Gastroesophageal sphincter (tissue), 4 donors: ENCODE results near the gene PLRG1. TPM values are rescaled to one million over a fixed set of nuclear protein-coding genes. Genes with fewer than 3 reads are reported as not detected.

Source experiments
- ATAC-seq: fragments of 150-250 bp; one replicate; pipeline ENCODE4 v1.9.1; 2016; ENCODE audit warnings: mild to moderate bottlenecking, moderate library complexity
- H3K27ac ChIP-seq, 4 donors: fragments of 200-600 bp; sonication (generic) in 3 of 4; 1 replicate in 3 of 4; 2 replicates in 1 of 4; pipeline ENCODE4 v1.5.1; 2016 to 2019
- H3K27me3 ChIP-seq: fragments of 200-600 bp; sonication (generic); one replicate; pipeline ENCODE4 v1.5.1; 2019
- H3K36me3 ChIP-seq, 2 donors: fragments of 200-600 bp; sonication (generic); one replicate each; pipeline ENCODE4 v1.5.1; 2019; ENCODE audit warnings: control low read depth in 1 of 2
- H3K4me1 ChIP-seq, 3 donors: fragments of 200-600 bp; sonication (generic); 1 replicate in 2 of 3; 2 replicates in 1 of 3; pipeline ENCODE4 v1.5.1; 2016 to 2019; ENCODE audit warnings: control low read depth in 2 of 3
- H3K4me3 ChIP-seq, 2 donors: fragments of 200-600 bp; sonication (generic); one replicate each; pipeline ENCODE4 v1.5.1; 2019; ENCODE audit warnings: mild to moderate bottlenecking in 1 of 2, moderate library complexity in 1 of 2
- H3K9me3 ChIP-seq, 3 donors: fragments of 200-600 bp; sonication (generic); one replicate each; pipeline ENCODE4 v1.5.1; 2017 to 2019; ENCODE audit warnings: control low read depth in 2 of 3
- CTCF ChIP-seq, 4 experiments: fragments of 200-600 bp in 2 of 4; fragments of 450-650 bp in 2 of 4; sonication (generic) in 1 of 4; IDR thresholded peaks; one replicate each; pipeline ENCODE4 v1.5.1; 2017 to 2019; ENCODE audit warnings: antibody characterized with exemption in 4 of 4, mild to moderate bottlenecking in 2 of 4, moderate library complexity in 2 of 4
- EP300 ChIP-seq: sonication (generic); formaldehyde crosslinking; IDR thresholded peaks from one replicate; pipeline ENCODE4 v1.6.1; 2017; ENCODE audit warnings: antibody characterized with exemption, mild to moderate bottlenecking
- POLR2A ChIP-seq, 2 donors: fragments of 450-650 bp; IDR thresholded peaks; one replicate each; pipeline ENCODE4 v1.6.1; 2017; ENCODE audit warnings: antibody characterized with exemption in 2 of 2, mild to moderate bottlenecking in 2 of 2, moderate library complexity in 1 of 2
- POLR2AphosphoS5 ChIP-seq: sonication (generic); formaldehyde crosslinking; IDR thresholded peaks from one replicate; pipeline ENCODE4 v1.6.1; 2017; ENCODE audit warnings: antibody characterized with exemption
- WGBS, 2 donors: methylation state at CpG; one replicate each; pipeline ENCODE4 v1.1.5; 2018; ENCODE audit warnings: low coverage in 1 of 2; 5-methylcytosine and 5-hydroxymethylcytosine counted together
- total RNA-seq, 4 donors: library from RNA; depleted of rRNA; stranded (reverse); fragments of >200 nt; gene quantifications; one replicate each; pipeline ENCODE4 v1.1.0, GENCODE V29; 2016

Gene PLRG1
- total RNA-seq, 4 donors from 2014 or later, result 41.4 to 54.0 (median 45.7) TPM

GRCh38 chr4:154511981-154512380 lies 38.2 kb downstream of the PLRG1 start:
- no peak for ATAC-seq
- no peaks in the 10 kb centered on the region for H3K4me1 ChIP-seq
- H3K36me3 ChIP-seq, result no peaks in the 10 kb centered on the region
- WGBS, 2 donors, result 68 to 70% methylated on average over 4 of the region's 4 CpGs
- H3K27me3 ChIP-seq, result peaks cover 6% of the 10 kb centered on the region
- no peak overlapping the region for H3K4me3 ChIP-seq
- H3K9me3 ChIP-seq, result no peaks in the 10 kb centered on the region
- TF ChIP-seq CTCF (IDR thresholded peaks at IDR 0.05), result no peak
- TF ChIP-seq POLR2AphosphoS5, result no peak
- no peak for TF ChIP-seq EP300
- TF ChIP-seq POLR2A (IDR thresholded peaks at IDR 0.05), result no peak
- H3K27ac ChIP-seq, result no peak overlapping the region

GRCh38 chr4:154511548-154511947 lies 38.7 kb downstream of the PLRG1 start:
- Histone ChIP-seq H3K27ac (no peak overlapping the region), H3K4me3 (no peak overlapping the region), H3K27me3 (peaks cover 6% of the 10 kb centered on the region), H3K36me3 (no peaks in the 10 kb centered on the region), H3K4me1 (no peaks in the 10 kb centered on the region), H3K9me3 (no peaks in the 10 kb centered on the region)
- TF ChIP-seq POLR2AphosphoS5, result no peak
- no peak for TF ChIP-seq EP300
- TF ChIP-seq POLR2A (IDR thresholded peaks at IDR 0.05), result no peak
- no peak for TF ChIP-seq CTCF (IDR thresholded peaks at IDR 0.05)
- WGBS, 2 donors, result 60 to 86% methylated on average over 2 of the region's 2 CpGs
- ATAC-seq, result no peak

- no peaks in the 10 kb centered on the region for H3K27me3 ChIP-seq
- H3K4me3 ChIP-seq, result no peak overlapping the region
- WGBS, 2 donors, result 83 to 92% methylated on average over 2 to 3 of the region's 3 CpGs
- no peaks in the 10 kb centered on the region for H3K4me1 ChIP-seq
- TF ChIP-seq POLR2A (IDR thresholded peaks at IDR 0.05) (no peak), CTCF (IDR thresholded peaks at IDR 0.05) (no peak), POLR2AphosphoS5 (no peak), EP300 (no peak)
- no peak overlapping the region for H3K27ac ChIP-seq
- no peaks in the 10 kb centered on the region for H3K36me3 ChIP-seq
- no peaks in the 10 kb centered on the region for H3K9me3 ChIP-seq
- ATAC-seq, result no peak
Measured at GRCh38 chr4:154507156-154507555, 43.0 kb downstream of the PLRG1 start.

- H3K27ac ChIP-seq, result no peak overlapping the region
- H3K9me3 ChIP-seq, result no peaks in the 10 kb centered on the region
- no peaks in the 10 kb centered on the region for H3K4me1 ChIP-seq
- peak; percentile 43 for ATAC-seq
- H3K27me3 ChIP-seq, result no peaks in the 10 kb centered on the region
- no peak for TF ChIP-seq POLR2A (IDR thresholded peaks at IDR 0.05)
- peak in 3 of 4 experiments; percentile 57 to 63 (median 62) for TF ChIP-seq CTCF (IDR thresholded peaks at IDR 0.05)
- H3K36me3 ChIP-seq, result no peaks in the 10 kb centered on the region
- H3K4me3 ChIP-seq, result no peak overlapping the region
- 17 to 20% methylated on average over 1 to 2 of the region's 2 CpGs for WGBS, 2 donors
Measured at GRCh38 chr4:154506253-154506652, 43.9 kb downstream of the PLRG1 start.

- no peak overlapping the region for H3K27ac ChIP-seq
- peak in 3 of 4 experiments; percentile 8 to 43 (median 18) for TF ChIP-seq CTCF (IDR thresholded peaks at IDR 0.05)
- no peak for TF ChIP-seq POLR2AphosphoS5
- peaks cover 8% of the 10 kb centered on the region for H3K27me3 ChIP-seq
- ATAC-seq, result no peak
- 30 to 33% methylated on average over 1 of the region's 1 CpG for WGBS, 2 donors
- no peaks in the 10 kb centered on the region for H3K36me3 ChIP-seq
- no peak overlapping the region for H3K4me3 ChIP-seq
- H3K9me3 ChIP-seq, result no peaks in the 10 kb centered on the region
- no peaks in the 10 kb centered on the region for H3K4me1 ChIP-seq
Measured at GRCh38 chr4:154503598-154503997, 46.6 kb downstream of the PLRG1 start.
